22Rv1 (cell line): ENCODE data around the gene ADAMTS15.

ENCODE experiments used
- ZFX ChIP-seq: fragments of 450-650 bp; IDR thresholded peaks from 2 replicates; pipeline ENCODE4 v1.6.1; 2017; ENCODE audit warnings: antibody characterized with exemption, borderline replicate concordance
- TF ChIP-seq, protein P1 (sequence below): fragments of 450-650 bp; IDR thresholded peaks from 2 replicates; pipeline ENCODE4 v1.5.1; 2017; ENCODE audit warnings: mild to moderate bottlenecking

DNA sequence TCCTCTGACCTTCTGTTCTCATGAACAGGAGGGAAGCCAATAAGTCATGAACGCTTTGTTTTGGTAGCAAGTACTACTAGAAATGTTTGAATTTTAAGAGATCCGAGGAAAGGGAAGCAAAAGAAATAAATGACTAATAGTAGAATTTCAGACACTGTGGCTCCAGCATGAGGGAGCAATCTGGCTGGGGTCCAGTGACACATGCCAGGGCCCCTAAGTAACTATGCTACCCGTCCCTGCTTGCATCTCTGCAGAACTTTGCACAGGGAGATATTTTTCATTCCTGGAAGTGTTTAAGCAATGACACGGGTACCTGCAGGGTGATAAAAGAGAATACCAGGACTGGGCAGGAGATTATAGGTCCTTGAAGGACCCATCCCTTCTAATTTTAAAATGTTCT, 12.8 kb upstream of the ADAMTS15 start:
- TF ChIP-seq, protein P1, sequence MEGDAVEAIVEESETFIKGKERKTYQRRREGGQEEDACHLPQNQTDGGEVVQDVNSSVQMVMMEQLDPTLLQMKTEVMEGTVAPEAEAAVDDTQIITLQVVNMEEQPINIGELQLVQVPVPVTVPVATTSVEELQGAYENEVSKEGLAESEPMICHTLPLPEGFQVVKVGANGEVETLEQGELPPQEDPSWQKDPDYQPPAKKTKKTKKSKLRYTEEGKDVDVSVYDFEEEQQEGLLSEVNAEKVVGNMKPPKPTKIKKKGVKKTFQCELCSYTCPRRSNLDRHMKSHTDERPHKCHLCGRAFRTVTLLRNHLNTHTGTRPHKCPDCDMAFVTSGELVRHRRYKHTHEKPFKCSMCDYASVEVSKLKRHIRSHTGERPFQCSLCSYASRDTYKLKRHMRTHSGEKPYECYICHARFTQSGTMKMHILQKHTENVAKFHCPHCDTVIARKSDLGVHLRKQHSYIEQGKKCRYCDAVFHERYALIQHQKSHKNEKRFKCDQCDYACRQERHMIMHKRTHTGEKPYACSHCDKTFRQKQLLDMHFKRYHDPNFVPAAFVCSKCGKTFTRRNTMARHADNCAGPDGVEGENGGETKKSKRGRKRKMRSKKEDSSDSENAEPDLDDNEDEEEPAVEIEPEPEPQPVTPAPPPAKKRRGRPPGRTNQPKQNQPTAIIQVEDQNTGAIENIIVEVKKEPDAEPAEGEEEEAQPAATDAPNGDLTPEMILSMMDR: no peak
- no peak for TF ChIP-seq ZFX
